Left ventricle myocardium inferior (tissue), 1 donor: ENCODE results near the gene PIGU. TPM values are rescaled to one million over a fixed set of nuclear protein-coding genes. Genes with fewer than 3 reads are reported as not detected.

ENCODE experiments used
- DNase-seq: peaks from one replicate; pipeline ENCODE4 v3.0.0-alpha.2; 2020
- H3K27ac ChIP-seq: fragments of 200-600 bp; replicated peaks from 2 replicates; pipeline ENCODE4 v1.8.0; 2021
- H3K27me3 ChIP-seq: fragments of 200-600 bp; 2 replicates; pipeline ENCODE4 v1.8.0; 2021; ENCODE audit warnings: low read depth
- H3K36me3 ChIP-seq: fragments of 200-600 bp; 2 replicates; pipeline ENCODE4 v1.8.0; 2021
- H3K4me1 ChIP-seq: fragments of 200-600 bp; 2 replicates; pipeline ENCODE4 v1.8.0; 2021
- H3K4me3 ChIP-seq: fragments of 200-600 bp; 2 replicates; pipeline ENCODE4 v1.8.0; 2021; ENCODE audit warnings: mild to moderate bottlenecking, moderate library complexity
- H3K9me3 ChIP-seq: fragments of 200-600 bp; replicated peaks from 2 replicates; pipeline ENCODE4 v1.8.0; 2021
- intact Hi-C: fragments of 100-400 bp; cut with micrococcal nuclease; formaldehyde crosslinking; loops from one replicate; pipeline ENCODE4 v1.11.0; 2022
- total RNA-seq: library from RNA; stranded (reverse); fragmentation: NEBNext Ultra II Directional; extraction: Animal tissue kit (Norgen Biotek cat#: 25700); gene quantifications from one replicate; pipeline ENCODE4 v1.2.1, GENCODE V29; 2021
- TF ChIP-seq, protein P1 (sequence below): fragments of 200-600 bp; IDR thresholded peaks from 2 replicates; pipeline ENCODE4 v1.8.0; 2021; ENCODE audit warnings: antibody characterized with exemption, mild to moderate bottlenecking, borderline replicate concordance
- donor health status: DM: no; HTN: yes; CAD: no; lungs with severe emphysema.

Gene PIGU
- total RNA-seq, 1 donor from 2014 or later = 13.7 TPM

DNA sequence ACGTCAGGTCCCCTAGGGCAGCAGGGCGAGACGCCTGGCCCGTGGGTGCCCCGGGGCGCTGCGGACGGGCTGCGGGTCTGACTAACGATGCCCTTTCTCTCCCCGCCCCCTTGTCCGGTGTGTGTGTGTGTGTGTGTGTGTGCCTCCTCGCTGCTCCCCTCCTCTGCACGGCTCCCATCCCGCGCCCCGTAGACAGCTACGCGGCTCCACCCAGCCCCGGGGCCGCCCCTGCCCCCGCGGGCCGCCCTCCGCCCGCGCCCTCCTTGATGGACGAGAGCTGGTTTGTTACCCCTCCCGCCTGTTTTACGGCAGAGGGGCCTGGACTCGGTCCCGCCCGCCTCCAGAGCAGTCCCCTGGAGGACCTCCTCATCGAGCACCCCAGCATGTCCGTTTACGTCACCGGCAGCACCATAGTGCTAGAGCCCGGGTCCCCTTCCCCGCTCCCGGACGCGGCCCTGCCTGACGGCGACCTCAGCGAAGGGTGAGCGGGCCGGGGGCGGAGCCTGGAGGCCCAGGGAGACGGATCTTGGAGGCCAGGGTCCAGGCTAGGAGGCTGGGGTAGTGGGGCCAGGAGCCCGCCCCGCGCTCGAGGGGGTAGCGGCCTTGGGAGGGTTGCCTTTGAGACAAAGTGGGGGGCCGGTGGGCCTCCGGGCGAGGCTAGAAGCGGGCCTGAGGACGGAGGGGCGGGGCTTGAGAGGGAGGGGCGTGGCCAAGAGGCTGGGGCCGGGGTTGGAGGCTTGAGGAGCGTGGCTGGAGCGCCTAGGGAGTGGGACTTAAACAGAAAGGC is 32.3 kb upstream of the PIGU start:
- TF ChIP-seq, protein P1, sequence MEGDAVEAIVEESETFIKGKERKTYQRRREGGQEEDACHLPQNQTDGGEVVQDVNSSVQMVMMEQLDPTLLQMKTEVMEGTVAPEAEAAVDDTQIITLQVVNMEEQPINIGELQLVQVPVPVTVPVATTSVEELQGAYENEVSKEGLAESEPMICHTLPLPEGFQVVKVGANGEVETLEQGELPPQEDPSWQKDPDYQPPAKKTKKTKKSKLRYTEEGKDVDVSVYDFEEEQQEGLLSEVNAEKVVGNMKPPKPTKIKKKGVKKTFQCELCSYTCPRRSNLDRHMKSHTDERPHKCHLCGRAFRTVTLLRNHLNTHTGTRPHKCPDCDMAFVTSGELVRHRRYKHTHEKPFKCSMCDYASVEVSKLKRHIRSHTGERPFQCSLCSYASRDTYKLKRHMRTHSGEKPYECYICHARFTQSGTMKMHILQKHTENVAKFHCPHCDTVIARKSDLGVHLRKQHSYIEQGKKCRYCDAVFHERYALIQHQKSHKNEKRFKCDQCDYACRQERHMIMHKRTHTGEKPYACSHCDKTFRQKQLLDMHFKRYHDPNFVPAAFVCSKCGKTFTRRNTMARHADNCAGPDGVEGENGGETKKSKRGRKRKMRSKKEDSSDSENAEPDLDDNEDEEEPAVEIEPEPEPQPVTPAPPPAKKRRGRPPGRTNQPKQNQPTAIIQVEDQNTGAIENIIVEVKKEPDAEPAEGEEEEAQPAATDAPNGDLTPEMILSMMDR = no peak
- H3K27me3 ChIP-seq = no peaks in the 10 kb centered on the region
- no peaks in the 10 kb centered on the region for H3K9me3 ChIP-seq
- DNase-seq = peak; percentile 89
- intact Hi-C loops = no loop called here
- H3K36me3 ChIP-seq = peaks cover 24% of the 10 kb centered on the region
- H3K27ac ChIP-seq = peak overlapping the region; percentile 99
- peaks cover 95% of the 10 kb centered on the region for H3K4me1 ChIP-seq
- peak overlapping the region; percentile 76 for H3K4me3 ChIP-seq

DNA sequence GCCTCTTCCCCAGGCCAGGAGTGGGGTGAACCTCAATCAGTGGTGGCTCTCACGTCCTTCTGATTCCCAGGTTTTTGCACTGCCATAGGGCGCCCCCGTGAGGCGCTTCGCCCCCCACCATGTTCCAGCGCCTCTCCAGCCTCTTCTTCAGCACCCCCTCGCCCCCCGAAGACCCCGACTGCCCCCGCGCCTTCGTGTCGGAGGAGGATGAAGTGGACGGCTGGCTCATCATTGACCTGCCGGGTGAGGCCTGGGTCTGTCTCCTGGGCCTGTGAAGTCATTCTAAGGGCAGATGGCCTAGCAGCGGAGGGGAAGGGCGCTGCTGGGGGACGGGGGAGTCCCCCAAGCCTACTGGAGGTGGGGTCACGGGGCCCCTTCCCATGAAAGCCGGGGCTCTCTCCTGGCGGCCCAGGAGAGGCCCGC is 31.7 kb upstream of the PIGU start:
- peak overlapping the region; percentile 76 for H3K4me3 ChIP-seq

DNA sequence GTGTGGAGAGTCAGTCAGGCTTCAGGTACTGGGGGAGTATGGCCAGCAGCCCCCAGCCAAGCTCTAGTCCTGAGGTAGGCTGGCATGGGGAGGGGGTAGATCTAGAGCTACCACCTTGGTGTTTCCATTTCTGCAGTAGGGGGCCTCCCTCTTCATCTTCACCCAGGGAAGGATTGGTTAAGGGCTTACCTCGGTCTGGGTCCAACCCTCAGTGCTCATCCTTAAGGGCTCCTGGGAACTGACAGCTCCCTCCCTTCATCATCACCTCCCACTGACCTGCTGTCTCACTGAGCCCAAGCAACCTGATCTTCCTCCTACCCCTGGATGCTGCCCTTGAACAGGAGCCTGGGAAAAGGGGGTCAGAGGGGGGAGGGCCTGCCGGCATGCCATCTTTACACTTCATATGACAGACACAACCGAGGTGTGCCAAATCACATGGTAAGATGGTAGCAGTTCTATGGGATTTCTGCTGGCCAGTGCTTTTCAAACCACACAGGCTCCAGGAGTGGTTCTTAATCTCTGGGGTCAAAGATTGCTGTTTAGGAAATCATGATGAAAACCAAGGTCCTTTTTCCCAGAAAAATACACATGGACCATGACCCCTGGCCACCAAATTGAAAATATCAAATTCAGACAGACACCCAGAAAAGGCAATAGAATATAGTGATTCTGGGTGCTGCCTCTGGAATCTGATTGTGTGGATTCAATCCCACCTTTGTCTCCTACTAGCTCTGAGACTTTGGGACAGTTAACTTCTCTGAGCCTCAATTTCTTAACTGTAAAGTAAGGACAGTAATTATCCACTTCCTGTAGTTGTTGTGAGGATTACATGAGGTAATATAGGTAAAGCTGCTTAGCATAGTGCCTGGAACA is 30.3 kb upstream of the PIGU start:
- H3K4me1 ChIP-seq = peaks cover 83% of the 10 kb centered on the region

More for the DNA sequence above, 31.7 kb upstream of the PIGU start:
- Histone ChIP-seq H3K9me3 (no peaks in the 10 kb centered on the region), H3K27ac (peak overlapping the region; percentile 99), H3K36me3 (peaks cover 18% of the 10 kb centered on the region), H3K4me1 (peaks cover 92% of the 10 kb centered on the region), H3K27me3 (no peaks in the 10 kb centered on the region)
- intact Hi-C loops = no loop called here
- peak; percentile 53 for DNase-seq
- TF ChIP-seq, protein P1 = peak; percentile 63

DNA sequence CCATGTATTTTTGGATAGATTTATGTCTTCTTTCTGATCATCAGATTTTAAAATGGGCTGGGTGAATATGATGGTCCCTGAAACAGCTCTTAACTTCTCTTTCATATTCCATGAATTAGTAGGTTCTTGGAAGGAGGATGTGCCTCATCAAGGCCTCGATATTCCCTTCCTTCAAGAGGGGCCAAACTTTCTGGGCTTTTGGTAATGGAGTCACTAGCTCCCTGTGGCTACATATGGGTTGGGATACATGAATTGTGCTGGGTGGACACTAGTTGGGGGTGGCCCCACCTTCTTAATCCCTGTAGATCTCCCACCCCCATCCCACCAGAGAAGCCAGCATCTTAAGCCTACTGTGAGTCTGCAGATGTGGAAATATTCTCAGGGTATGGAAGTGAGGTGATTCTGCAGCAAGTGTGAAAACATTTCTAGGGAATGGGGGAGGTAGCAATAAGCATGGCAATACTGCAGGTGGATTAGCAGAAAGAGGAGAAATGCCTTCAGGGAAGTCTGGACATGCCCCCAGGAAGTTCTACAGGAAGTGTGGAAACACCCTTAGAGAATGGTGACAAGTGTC is 29.5 kb upstream of the PIGU start:
- Histone ChIP-seq H3K9me3 (no peaks in the 10 kb centered on the region), H3K4me3 (peak overlapping the region; percentile 79), H3K36me3 (peaks cover 10% of the 10 kb centered on the region), H3K27me3 (no peaks in the 10 kb centered on the region), H3K4me1 (peaks cover 75% of the 10 kb centered on the region), H3K27ac (peak overlapping the region; percentile 99)
- TF ChIP-seq, protein P1 = no peak
- intact Hi-C loops = no loop called here
- no peak for DNase-seq

More for the DNA sequence above, 30.3 kb upstream of the PIGU start:
- Histone ChIP-seq H3K9me3 (no peaks in the 10 kb centered on the region), H3K27ac (peak overlapping the region; percentile 99), H3K4me3 (peak overlapping the region; percentile 79), H3K27me3 (no peaks in the 10 kb centered on the region), H3K36me3 (peaks cover 17% of the 10 kb centered on the region)
- no peak for DNase-seq
- TF ChIP-seq, protein P1 = no peak
- intact Hi-C loops = no loop called here

DNA sequence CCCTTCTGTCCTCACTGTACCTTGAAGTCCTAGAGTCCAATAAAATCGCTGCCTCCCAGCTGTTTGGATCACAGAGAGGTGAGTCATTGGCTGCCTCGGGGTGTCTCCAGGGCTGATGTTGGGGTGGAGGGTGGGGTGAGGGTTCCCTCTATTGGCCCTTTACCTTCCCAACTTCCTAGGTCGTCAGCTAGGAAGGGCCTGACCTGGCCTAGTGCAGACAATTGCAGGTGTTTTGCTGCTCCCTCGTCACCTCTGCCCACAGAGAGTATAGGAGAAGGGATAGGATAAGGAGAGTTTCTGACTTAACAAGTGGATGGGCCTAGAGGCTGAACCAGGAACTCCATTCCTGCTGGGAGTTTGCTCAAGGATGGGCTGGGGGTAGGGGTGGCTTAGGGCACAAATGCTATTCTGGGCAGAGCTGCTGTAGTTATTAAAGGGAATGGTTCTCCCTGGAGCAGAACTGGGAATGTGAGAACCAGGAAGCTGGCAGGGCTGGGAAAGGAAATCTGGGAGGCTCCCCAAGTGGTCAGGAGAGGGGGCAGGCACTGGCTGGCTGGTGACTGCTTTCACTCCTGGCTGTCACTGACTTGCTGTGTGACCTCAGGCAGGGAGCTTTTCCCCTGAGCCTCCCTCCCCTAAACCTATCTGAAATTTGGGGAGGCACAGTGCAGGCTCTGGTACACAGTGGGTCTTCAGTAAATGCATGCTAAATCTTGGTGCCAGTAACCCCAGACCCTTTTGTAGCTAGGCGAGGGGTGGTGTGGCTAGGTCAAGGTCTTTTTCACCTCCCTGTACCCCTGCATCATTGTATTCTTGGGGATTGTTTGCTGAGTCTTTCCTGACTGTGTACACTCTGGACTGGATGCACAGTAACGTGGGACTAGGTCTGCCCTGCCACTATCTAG is 28.8 kb upstream of the PIGU start:
- intact Hi-C loops = no loop called here
- peaks cover 68% of the 10 kb centered on the region for H3K4me1 ChIP-seq
- peak overlapping the region; percentile 99 for H3K27ac ChIP-seq
- no peaks in the 10 kb centered on the region for H3K9me3 ChIP-seq
- H3K27me3 ChIP-seq = no peaks in the 10 kb centered on the region
- H3K4me3 ChIP-seq = peak overlapping the region; percentile 79
- TF ChIP-seq, protein P1 = peak; percentile 32
- peaks cover 2% of the 10 kb centered on the region for H3K36me3 ChIP-seq
- peak; percentile 41 for DNase-seq
